Choroid plexus epithelial cell (primary cell): ENCODE data around the gene SLC4A4.

Source experiments
- DNase-seq: peaks from one replicate; pipeline ENCODE4 v3.0.0-alpha.2; 2010; ENCODE audit warnings: low read depth
- H3K4me3 ChIP-seq: 2 replicates; pipeline ENCODE4 v1.5.1; 2011; ENCODE audit warnings: low read depth, mild to moderate bottlenecking, control low read depth, low read length, moderate library complexity
- CTCF ChIP-seq: conservative IDR thresholded peaks from 2 replicates; pipeline ENCODE4 v1.5.1; 2011; ENCODE audit warnings: low read depth, mild to moderate bottlenecking, control low read depth, inconsistent platforms, low read length, moderate library complexity

Gene SLC4A4

GRCh38 chr4:71300362-71300761, 38.5 kb upstream of the SLC4A4 start:
- no peak for DNase-seq
- TF ChIP-seq CTCF = no peak

GRCh38 chr4:71300964-71301363, 37.9 kb upstream of the SLC4A4 start:
- TF ChIP-seq CTCF = no peak
- DNase-seq = no peak
- H3K4me3 ChIP-seq = no peak overlapping the region

More at GRCh38 chr4:71300362-71300761, 38.5 kb upstream of the SLC4A4 start:
- H3K4me3 ChIP-seq = no peak overlapping the region

GRCh38 chr4:71303287-71303686, 35.5 kb upstream of the SLC4A4 start:
- no peak for TF ChIP-seq CTCF
- DNase-seq = no peak
- no peak overlapping the region for H3K4me3 ChIP-seq

GRCh38 chr4:71303850-71304249, 35.0 kb upstream of the SLC4A4 start:
- TF ChIP-seq CTCF = no peak
- H3K4me3 ChIP-seq = no peak overlapping the region
- no peak for DNase-seq

GRCh38 chr4:71304289-71304850, 34.5 kb upstream of the SLC4A4 start:
- DNase-seq = no peak
- no peak for TF ChIP-seq CTCF
- H3K4me3 ChIP-seq = no peak overlapping the region

- no peak for TF ChIP-seq CTCF
These were observed 31.1 kb upstream of the SLC4A4 start for GRCh38 chr4:71307729-71308128.

DNA sequence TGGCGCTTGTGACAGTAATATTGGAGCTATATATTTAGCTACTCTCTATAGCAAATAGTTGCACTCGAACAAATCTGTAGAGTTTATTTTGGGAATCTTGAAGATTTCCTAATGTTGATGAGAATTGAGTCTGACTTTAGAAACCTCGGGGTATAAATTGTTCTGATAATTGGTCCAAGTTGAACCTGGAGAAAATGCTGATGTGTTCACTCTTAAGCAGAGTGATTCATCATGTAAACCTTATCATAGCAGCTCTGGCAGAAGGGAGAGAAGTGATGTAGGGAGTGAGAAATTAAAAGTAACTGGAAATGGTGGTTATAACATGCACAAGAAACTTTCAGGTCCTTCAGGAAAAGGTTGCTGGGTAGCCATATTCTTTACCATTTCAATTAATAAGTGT, 16.4 kb upstream of the SLC4A4 start:
- no peak for TF ChIP-seq CTCF
- no peak overlapping the region for H3K4me3 ChIP-seq
- DNase-seq = no peak

More at GRCh38 chr4:71307729-71308128, 31.1 kb upstream of the SLC4A4 start:
- DNase-seq = no peak
- no peak overlapping the region for H3K4me3 ChIP-seq
